Adrenal gland (tissue), 5 donors: Measurements from ENCODE around the gene FBXO21.
A peak's percentile ranks its signal among the peaks of the same experiment; 100 is the strongest.

ENCODE experiments used
- POLR2A ChIP-seq, 2 donors: fragments of 450-650 bp; IDR thresholded peaks; one replicate each; pipeline ENCODE4 v1.6.1; 2017; ENCODE audit warnings: antibody characterized with exemption in 2 of 2, mild to moderate bottlenecking in 2 of 2, moderate library complexity in 1 of 2
- TF ChIP-seq, protein P1 (sequence below), 6 experiments: fragments of 450-650 bp in 4 of 6; fragments of 200-600 bp in 2 of 6; sonication (generic) in 1 of 6; IDR thresholded peaks; 1 replicate in 5 of 6; 2 replicates in 1 of 6; pipeline versions ENCODE4 v1.5.1 to v1.8.0; 2016 to 2021; ENCODE audit warnings: antibody characterized with exemption in 6 of 6, mild to moderate bottlenecking in 2 of 6, moderate library complexity in 1 of 6
- donor health status: DM: no; HTN: no; CAD: no.

DNA sequence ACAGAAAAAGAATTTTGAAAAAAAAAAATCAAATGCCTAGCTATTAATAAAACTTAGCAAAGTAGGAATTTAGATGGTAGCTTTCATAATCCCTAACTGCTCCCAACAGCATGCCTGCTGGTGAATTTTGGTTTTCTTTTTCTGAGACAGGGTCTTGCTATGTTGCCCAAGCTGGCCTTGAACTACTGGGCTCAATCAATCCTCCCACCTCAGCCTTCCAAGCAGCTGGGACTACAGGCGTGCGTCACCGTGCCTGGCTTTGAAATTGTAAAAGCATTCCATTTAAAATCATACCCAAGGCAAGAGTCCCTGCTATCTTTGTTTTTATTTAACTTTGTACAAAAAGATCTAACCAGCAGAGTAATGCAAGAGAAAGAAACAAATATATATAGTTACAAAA lies 20.7 kb downstream of the FBXO21 start:
- TF ChIP-seq, protein P1, sequence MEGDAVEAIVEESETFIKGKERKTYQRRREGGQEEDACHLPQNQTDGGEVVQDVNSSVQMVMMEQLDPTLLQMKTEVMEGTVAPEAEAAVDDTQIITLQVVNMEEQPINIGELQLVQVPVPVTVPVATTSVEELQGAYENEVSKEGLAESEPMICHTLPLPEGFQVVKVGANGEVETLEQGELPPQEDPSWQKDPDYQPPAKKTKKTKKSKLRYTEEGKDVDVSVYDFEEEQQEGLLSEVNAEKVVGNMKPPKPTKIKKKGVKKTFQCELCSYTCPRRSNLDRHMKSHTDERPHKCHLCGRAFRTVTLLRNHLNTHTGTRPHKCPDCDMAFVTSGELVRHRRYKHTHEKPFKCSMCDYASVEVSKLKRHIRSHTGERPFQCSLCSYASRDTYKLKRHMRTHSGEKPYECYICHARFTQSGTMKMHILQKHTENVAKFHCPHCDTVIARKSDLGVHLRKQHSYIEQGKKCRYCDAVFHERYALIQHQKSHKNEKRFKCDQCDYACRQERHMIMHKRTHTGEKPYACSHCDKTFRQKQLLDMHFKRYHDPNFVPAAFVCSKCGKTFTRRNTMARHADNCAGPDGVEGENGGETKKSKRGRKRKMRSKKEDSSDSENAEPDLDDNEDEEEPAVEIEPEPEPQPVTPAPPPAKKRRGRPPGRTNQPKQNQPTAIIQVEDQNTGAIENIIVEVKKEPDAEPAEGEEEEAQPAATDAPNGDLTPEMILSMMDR (IDR thresholded peaks at IDR 0.05) = peak in 5 of 6 experiments; percentile 26 to 50 (median 37)
- TF ChIP-seq POLR2A (IDR thresholded peaks at IDR 0.05) = peak in 1 of 2 donors; percentile 31
